OCI-LY3 (cell line): ENCODE measurements around the gene TNP1.

Experiments used
- EZH2phosphoT487 ChIP-seq: fragments of 200-600 bp; shearing (Covaris generic); IDR thresholded peaks from 2 replicates; pipeline ENCODE4 v1.6.1; 2018; ENCODE audit warnings: antibody characterized with exemption, mixed run types, low read depth
- TF ChIP-seq, protein P1 (sequence below): fragments of 200-600, 300-600 bp; sonication (generic); IDR thresholded peaks from 2 replicates; pipeline ENCODE4 v1.5.1; 2014; ENCODE audit warnings: antibody characterized with exemption, low read length, low read depth

DNA sequence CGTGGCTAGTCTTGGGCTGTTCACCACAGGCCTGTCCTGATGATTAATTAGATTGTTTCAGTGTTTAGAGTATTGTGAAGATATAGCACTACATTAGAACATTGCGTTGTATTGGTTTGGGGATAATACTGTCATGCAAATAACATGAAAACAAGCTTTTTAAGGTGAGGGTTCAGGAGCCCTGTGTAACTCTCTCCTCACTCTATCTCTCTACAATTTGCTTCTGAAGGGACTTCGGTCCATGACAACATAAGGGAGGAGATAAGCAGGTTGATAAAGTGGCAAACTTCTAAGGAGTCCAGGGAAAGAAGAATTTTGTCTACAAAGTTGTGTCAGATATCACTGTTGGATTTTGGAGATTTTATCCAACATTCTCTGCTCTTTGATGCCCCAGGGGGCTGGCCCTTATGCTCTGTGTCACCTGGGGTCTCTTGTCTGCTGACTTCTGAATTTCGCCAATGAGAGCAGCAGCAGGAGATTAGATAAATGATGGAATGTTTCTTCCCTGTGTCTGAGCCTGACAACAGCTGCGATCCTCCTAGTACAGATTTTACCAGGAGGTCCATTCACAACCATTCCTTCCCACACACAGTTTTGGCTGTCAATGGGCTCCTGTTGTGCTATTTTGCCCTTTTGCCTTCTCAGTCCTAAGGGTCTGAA is 3.3 kb downstream of the TNP1 start:
- TF ChIP-seq, protein P1, sequence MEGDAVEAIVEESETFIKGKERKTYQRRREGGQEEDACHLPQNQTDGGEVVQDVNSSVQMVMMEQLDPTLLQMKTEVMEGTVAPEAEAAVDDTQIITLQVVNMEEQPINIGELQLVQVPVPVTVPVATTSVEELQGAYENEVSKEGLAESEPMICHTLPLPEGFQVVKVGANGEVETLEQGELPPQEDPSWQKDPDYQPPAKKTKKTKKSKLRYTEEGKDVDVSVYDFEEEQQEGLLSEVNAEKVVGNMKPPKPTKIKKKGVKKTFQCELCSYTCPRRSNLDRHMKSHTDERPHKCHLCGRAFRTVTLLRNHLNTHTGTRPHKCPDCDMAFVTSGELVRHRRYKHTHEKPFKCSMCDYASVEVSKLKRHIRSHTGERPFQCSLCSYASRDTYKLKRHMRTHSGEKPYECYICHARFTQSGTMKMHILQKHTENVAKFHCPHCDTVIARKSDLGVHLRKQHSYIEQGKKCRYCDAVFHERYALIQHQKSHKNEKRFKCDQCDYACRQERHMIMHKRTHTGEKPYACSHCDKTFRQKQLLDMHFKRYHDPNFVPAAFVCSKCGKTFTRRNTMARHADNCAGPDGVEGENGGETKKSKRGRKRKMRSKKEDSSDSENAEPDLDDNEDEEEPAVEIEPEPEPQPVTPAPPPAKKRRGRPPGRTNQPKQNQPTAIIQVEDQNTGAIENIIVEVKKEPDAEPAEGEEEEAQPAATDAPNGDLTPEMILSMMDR, result no peak
- no peak for TF ChIP-seq EZH2phosphoT487
